SH-SY5Y (cell line): Measurements from ENCODE around the gene LDAH.

Experiments
- GATA2 ChIP-seq: IDR thresholded peaks from 2 replicates; pipeline ENCODE4 v1.6.1; 2011; ENCODE audit warnings: mild to moderate bottlenecking, low read depth, low read length
- GATA3 ChIP-seq: IDR thresholded peaks from 2 replicates; pipeline ENCODE4 v1.6.1; 2011; ENCODE audit warnings: low read depth, mild to moderate bottlenecking, low read length, moderate library complexity

DNA sequence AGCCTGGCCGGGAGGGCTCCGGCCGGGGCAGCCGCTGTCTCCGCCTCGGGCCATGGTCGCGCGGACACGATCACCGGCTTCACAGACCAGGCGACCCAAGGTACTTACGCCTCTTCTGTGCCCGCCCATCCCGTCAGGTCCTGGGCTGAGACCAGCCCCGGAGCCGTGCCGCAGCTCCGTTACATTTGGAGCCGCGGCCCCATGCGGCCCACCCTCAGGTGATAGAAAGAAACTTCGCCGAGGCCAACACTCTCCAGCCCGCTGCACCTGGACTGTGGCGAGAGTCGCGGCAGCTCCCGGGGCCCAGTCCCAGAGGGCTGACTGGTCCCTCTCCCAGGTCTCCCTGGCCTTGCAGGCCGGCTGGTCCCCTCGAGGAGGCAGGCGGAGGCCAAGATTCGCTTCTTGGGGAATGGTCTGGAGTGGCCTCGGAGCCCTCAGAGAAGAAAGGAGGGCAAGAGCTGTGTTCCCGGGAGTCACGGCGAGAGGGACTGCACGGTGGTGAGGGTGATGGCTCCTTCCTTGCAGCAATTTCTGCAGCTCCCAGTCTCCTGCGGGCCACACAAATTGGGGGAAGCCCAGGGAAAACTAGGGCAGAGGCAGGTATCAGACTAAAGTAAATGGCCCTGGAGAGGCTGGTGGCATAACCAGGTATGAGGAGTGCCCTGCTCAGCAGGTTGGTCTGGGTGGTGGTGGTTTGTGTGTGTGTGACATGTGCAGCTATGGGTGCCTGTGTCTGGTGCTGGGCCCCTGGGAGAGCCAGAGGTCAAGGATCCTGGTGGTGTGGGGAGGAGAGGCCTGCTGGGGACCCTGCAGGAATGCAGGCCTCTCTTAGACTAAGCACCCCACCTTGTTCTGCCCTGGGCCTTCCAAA is 155.1 kb downstream of the LDAH start:
- no peak for TF ChIP-seq GATA2
- TF ChIP-seq GATA3, result no peak
